Neural cell (in vitro differentiated cells): ENCODE results near the gene POLR1D. TPM values are rescaled to one million over a fixed set of nuclear protein-coding genes. Genes with fewer than 3 reads are reported as not detected.

Experiments
- H2AFZ ChIP-seq: fragments of 200-600, 300-800 bp; sonication (generic), shearing (Covaris generic); 2 replicates; pipeline ENCODE4 v1.6.0; 2014; ENCODE audit warnings: low read depth, mild to moderate bottlenecking, antibody characterized with exemption, low read length, moderate library complexity
- H3F3A ChIP-seq: fragments of 200-600 bp; shearing (Covaris generic); 2 replicates; pipeline ENCODE4 v1.6.1; 2016; ENCODE audit warnings: mild to moderate bottlenecking, moderate library complexity, mixed read lengths, antibody characterized with exemption, low read length; ENCODE audit not compliant: insufficient read depth, poor library complexity, severe bottlenecking
- H3K27ac ChIP-seq: fragments of 200-600, 300-800 bp; sonication (generic), shearing (Covaris generic); 2 replicates; pipeline ENCODE4 v1.5.1; 2014; ENCODE audit warnings: mild to moderate bottlenecking, low read length, moderate library complexity
- H3K27me3 ChIP-seq: fragments of 300-800, 200-600 bp; sonication (generic), shearing (Covaris generic); 2 replicates; pipeline ENCODE4 v1.6.0; 2014; ENCODE audit warnings: mild to moderate bottlenecking, low read depth, low read length, moderate library complexity; ENCODE audit not compliant: insufficient read depth
- H3K36me3 ChIP-seq: fragments of 300-800, 200-600 bp; sonication (generic), shearing (Covaris generic); 2 replicates; pipeline ENCODE4 v1.5.1; 2014; ENCODE audit warnings: mild to moderate bottlenecking, antibody characterized with exemption, low read length, moderate library complexity; ENCODE audit not compliant: insufficient read depth
- H3K4me2 ChIP-seq: fragments of 300-800, 200-600 bp; sonication (generic), shearing (Covaris generic); 2 replicates; pipeline ENCODE4 v1.6.0; 2014; ENCODE audit warnings: mild to moderate bottlenecking, low read length
- H3K4me3 ChIP-seq: fragments of 300-800, 200-600 bp; sonication (generic), shearing (Covaris generic); 2 replicates; pipeline ENCODE4 v1.5.1; 2014; ENCODE audit warnings: mild to moderate bottlenecking, low read length, moderate library complexity
- H3K79me2 ChIP-seq: fragments of 200-600 bp; shearing (Covaris generic); replicated peaks from 2 replicates; pipeline ENCODE4 v1.6.0; 2014; ENCODE audit warnings: mild to moderate bottlenecking, low read length, moderate library complexity; ENCODE audit not compliant: insufficient read depth
- H3K9ac ChIP-seq: fragments of 300-800, 200-600 bp; sonication (generic), shearing (Covaris generic); 2 replicates; pipeline ENCODE4 v1.6.1; 2016; ENCODE audit warnings: mild to moderate bottlenecking, low read length, mixed read lengths
- H3K9me2 ChIP-seq: fragments of 200-600 bp; shearing (Covaris generic); 2 replicates; pipeline ENCODE4 v1.6.1; 2016; ENCODE audit warnings: mild to moderate bottlenecking, low read length, mixed read lengths; ENCODE audit not compliant: insufficient read depth
- H3K9me3 ChIP-seq: fragments of 200-600, 300-800 bp; sonication (generic), shearing (Covaris generic); 2 replicates; pipeline ENCODE4 v1.6.1; 2016; ENCODE audit warnings: mild to moderate bottlenecking, mixed run types, low read length, moderate library complexity, mixed read lengths
- H4K20me1 ChIP-seq: fragments of 200-600 bp; shearing (Covaris generic); 2 replicates; pipeline ENCODE4 v1.6.1; 2016; ENCODE audit warnings: mild to moderate bottlenecking, mixed run types; ENCODE audit not compliant: insufficient read depth
- EP300 ChIP-seq: fragments of 450-650 bp; conservative IDR thresholded peaks from 2 replicates; pipeline ENCODE4 v1.6.1; 2014; ENCODE audit warnings: antibody characterized with exemption, mild to moderate bottlenecking, moderate library complexity; ENCODE audit not compliant: poor library complexity, severe bottlenecking
- EZH2 ChIP-seq: fragments of 200-600, 300-800 bp; shearing (Covaris generic), sonication (generic); IDR thresholded peaks from 2 replicates; pipeline ENCODE4 v1.6.1; 2014; ENCODE audit warnings: antibody characterized with exemption, low read length, borderline replicate concordance, mild to moderate bottlenecking; ENCODE audit not compliant: insufficient read depth, poor library complexity, severe bottlenecking
- MXI1 ChIP-seq: fragments of 450-650 bp; conservative IDR thresholded peaks from 2 replicates; pipeline ENCODE4 v1.6.1; 2014; ENCODE audit warnings: antibody characterized with exemption, mild to moderate bottlenecking; ENCODE audit not compliant: poor library complexity, severe bottlenecking
- POLR2AphosphoS5 ChIP-seq: IDR thresholded peaks from 2 replicates; pipeline ENCODE4 v1.6.1; 2012
- RAD21 ChIP-seq: fragments of 450-650 bp; conservative IDR thresholded peaks from 2 replicates; pipeline ENCODE4 v1.6.1; 2014; ENCODE audit warnings: antibody characterized with exemption, mild to moderate bottlenecking, moderate library complexity
- SMC3 ChIP-seq: fragments of 450-650 bp; conservative IDR thresholded peaks from 2 replicates; pipeline ENCODE4 v1.6.1; 2014; ENCODE audit warnings: antibody characterized with exemption, mild to moderate bottlenecking, moderate library complexity; ENCODE audit not compliant: poor library complexity
- TAF1 ChIP-seq: IDR thresholded peaks from 2 replicates; pipeline ENCODE4 v1.6.1; 2012; ENCODE audit warnings: low read depth
- polyA plus RNA-seq: library from polyadenylated mRNA; depleted of rRNA; stranded (reverse); fragments of >200 nt; gene quantifications from 2 replicates; pipeline ENCODE4 v1.2.3, GENCODE V29; 2014
- TF ChIP-seq, protein P1 (sequence below): IDR thresholded peaks from 2 replicates; pipeline ENCODE4 v1.6.1; 2012; ENCODE audit warnings: borderline replicate concordance
- TF ChIP-seq, protein P2 (sequence below): fragments of 450-650 bp; IDR thresholded peaks from 2 replicates; pipeline ENCODE4 v1.5.1; 2014; ENCODE audit warnings: antibody characterized with exemption, mild to moderate bottlenecking, moderate library complexity; ENCODE audit not compliant: poor library complexity, severe bottlenecking

The POLR1D gene
- polyA plus RNA-seq, 1 donor from 2014 or later = 179 TPM

DNA sequence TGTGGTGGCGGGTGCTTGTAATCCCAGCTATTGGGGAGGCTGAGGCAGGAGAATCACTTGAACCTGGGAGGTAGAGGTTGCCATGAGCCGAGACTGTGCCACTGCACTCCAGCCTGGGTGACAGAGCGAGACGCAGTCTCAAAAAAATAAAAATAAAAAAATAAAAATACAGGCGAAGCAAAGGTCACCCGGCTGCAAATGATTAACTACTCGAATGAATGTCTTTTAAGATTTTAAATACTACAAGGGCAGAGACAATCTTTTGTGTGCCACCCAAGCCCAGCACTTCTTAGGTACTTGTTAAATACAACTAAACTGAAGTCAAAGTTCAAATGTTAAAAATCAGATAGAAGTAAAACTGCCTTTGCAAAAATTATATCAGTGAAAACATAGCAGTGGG lies 8.1 kb upstream of the POLR1D start:
- no peak overlapping the region for H3K4me3 ChIP-seq
- H3K9me2 ChIP-seq = no peaks in the 10 kb centered on the region
- no peak overlapping the region for H2AFZ ChIP-seq
- no peak for TF ChIP-seq SMC3
- TF ChIP-seq POLR2AphosphoS5 = no peak
- no peak for TF ChIP-seq TAF1
- TF ChIP-seq EZH2 = no peak
- no peak for TF ChIP-seq MXI1
- TF ChIP-seq EP300 = no peak
- TF ChIP-seq, protein P1, sequence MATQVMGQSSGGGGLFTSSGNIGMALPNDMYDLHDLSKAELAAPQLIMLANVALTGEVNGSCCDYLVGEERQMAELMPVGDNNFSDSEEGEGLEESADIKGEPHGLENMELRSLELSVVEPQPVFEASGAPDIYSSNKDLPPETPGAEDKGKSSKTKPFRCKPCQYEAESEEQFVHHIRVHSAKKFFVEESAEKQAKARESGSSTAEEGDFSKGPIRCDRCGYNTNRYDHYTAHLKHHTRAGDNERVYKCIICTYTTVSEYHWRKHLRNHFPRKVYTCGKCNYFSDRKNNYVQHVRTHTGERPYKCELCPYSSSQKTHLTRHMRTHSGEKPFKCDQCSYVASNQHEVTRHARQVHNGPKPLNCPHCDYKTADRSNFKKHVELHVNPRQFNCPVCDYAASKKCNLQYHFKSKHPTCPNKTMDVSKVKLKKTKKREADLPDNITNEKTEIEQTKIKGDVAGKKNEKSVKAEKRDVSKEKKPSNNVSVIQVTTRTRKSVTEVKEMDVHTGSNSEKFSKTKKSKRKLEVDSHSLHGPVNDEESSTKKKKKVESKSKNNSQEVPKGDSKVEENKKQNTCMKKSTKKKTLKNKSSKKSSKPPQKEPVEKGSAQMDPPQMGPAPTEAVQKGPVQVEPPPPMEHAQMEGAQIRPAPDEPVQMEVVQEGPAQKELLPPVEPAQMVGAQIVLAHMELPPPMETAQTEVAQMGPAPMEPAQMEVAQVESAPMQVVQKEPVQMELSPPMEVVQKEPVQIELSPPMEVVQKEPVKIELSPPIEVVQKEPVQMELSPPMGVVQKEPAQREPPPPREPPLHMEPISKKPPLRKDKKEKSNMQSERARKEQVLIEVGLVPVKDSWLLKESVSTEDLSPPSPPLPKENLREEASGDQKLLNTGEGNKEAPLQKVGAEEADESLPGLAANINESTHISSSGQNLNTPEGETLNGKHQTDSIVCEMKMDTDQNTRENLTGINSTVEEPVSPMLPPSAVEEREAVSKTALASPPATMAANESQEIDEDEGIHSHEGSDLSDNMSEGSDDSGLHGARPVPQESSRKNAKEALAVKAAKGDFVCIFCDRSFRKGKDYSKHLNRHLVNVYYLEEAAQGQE = no peak
- TF ChIP-seq RAD21 = no peak
- no peak overlapping the region for H3K4me2 ChIP-seq
- peaks cover 5% of the 10 kb centered on the region for H3K79me2 ChIP-seq
- no peaks in the 10 kb centered on the region for H3F3A ChIP-seq
- H3K27ac ChIP-seq = no peak overlapping the region
- no peak overlapping the region for H3K9ac ChIP-seq
- no peaks in the 10 kb centered on the region for H3K36me3 ChIP-seq
- no peaks in the 10 kb centered on the region for H3K27me3 ChIP-seq
- H4K20me1 ChIP-seq = no peaks in the 10 kb centered on the region
- no peaks in the 10 kb centered on the region for H3K9me3 ChIP-seq

DNA sequence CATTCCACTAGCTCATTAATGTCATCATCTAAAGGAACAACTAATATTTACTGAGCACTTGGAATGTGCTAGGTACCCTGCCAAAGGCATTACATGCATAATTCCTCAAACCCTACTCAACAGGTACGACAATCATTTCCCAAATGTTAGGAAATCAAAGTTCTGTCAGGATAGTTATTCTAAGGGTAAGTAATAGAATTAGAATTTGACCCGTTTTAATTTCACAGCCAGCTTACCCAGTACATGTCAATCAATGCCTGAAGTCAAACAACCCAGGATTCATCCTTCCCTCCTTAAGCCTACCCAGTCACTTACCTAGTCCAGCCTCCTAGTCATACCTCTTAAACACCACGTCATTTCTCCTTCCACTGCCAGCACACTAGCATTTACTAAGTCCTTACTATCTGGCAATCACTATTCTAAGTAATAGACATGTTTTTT lies 3.8 kb upstream of the POLR1D start:
- no peaks in the 10 kb centered on the region for H3K9me3 ChIP-seq
- no peaks in the 10 kb centered on the region for H3K9me2 ChIP-seq
- peaks cover 6% of the 10 kb centered on the region for H3K79me2 ChIP-seq
- H3K4me3 ChIP-seq = no peak overlapping the region
- no peaks in the 10 kb centered on the region for H4K20me1 ChIP-seq
- H2AFZ ChIP-seq = no peak overlapping the region
- TF ChIP-seq EZH2 = no peak
- TF ChIP-seq, protein P1 = no peak
- no peak for TF ChIP-seq POLR2AphosphoS5
- no peak for TF ChIP-seq MXI1
- no peak for TF ChIP-seq SMC3
- no peak for TF ChIP-seq RAD21
- TF ChIP-seq, protein P2, sequence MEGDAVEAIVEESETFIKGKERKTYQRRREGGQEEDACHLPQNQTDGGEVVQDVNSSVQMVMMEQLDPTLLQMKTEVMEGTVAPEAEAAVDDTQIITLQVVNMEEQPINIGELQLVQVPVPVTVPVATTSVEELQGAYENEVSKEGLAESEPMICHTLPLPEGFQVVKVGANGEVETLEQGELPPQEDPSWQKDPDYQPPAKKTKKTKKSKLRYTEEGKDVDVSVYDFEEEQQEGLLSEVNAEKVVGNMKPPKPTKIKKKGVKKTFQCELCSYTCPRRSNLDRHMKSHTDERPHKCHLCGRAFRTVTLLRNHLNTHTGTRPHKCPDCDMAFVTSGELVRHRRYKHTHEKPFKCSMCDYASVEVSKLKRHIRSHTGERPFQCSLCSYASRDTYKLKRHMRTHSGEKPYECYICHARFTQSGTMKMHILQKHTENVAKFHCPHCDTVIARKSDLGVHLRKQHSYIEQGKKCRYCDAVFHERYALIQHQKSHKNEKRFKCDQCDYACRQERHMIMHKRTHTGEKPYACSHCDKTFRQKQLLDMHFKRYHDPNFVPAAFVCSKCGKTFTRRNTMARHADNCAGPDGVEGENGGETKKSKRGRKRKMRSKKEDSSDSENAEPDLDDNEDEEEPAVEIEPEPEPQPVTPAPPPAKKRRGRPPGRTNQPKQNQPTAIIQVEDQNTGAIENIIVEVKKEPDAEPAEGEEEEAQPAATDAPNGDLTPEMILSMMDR = no peak
- TF ChIP-seq EP300 = no peak
- no peak for TF ChIP-seq TAF1
- no peak overlapping the region for H3K27ac ChIP-seq
- no peaks in the 10 kb centered on the region for H3K36me3 ChIP-seq
- H3K9ac ChIP-seq = no peak overlapping the region
- H3K4me2 ChIP-seq = no peak overlapping the region
- no peaks in the 10 kb centered on the region for H3K27me3 ChIP-seq
- H3F3A ChIP-seq = no peaks in the 10 kb centered on the region
